Measurements from ENCODE around the gene CTSW.

CTSW gene

DNA sequence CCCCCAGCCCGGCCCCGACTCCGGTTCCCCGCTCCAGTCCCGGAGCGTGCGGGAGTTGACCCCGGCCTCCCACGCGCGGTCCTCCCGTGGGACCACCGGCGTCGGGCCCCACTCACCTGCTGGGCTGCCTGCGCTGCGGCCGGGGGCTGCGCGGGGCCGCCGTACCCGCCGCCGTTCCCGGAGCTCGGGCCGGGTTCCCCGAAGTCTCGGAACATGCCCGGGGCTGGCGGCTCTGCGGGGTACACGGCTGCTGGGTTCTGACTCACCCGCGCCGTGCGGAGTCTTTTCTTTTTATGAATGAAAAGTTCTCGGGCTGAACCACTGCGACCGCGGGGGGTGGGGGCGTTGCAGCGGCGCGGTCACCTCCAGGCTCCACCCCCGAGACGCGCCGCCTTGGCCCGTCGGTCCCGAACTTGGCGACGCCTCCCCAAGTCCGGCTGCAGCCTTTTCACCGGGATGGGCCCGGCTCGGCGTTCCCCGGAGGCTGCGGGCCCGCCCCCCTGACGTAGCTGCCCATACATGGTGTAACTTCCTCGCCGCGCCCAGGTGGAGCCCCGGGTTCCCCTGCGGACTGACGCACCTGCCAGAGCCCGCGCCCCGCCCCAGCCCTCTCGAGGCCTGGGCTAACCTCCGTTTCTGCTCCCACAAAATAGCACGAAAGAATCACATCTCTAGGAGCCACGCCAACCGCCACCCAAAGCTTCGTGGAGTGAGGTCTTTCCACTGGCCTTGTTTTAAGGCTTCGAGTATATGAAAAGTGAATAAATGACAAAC lies 20.7 kb downstream of the CTSW start, which contains the start of gene FOSL1 (continued):
- TF ChIP-seq, protein P1, sequence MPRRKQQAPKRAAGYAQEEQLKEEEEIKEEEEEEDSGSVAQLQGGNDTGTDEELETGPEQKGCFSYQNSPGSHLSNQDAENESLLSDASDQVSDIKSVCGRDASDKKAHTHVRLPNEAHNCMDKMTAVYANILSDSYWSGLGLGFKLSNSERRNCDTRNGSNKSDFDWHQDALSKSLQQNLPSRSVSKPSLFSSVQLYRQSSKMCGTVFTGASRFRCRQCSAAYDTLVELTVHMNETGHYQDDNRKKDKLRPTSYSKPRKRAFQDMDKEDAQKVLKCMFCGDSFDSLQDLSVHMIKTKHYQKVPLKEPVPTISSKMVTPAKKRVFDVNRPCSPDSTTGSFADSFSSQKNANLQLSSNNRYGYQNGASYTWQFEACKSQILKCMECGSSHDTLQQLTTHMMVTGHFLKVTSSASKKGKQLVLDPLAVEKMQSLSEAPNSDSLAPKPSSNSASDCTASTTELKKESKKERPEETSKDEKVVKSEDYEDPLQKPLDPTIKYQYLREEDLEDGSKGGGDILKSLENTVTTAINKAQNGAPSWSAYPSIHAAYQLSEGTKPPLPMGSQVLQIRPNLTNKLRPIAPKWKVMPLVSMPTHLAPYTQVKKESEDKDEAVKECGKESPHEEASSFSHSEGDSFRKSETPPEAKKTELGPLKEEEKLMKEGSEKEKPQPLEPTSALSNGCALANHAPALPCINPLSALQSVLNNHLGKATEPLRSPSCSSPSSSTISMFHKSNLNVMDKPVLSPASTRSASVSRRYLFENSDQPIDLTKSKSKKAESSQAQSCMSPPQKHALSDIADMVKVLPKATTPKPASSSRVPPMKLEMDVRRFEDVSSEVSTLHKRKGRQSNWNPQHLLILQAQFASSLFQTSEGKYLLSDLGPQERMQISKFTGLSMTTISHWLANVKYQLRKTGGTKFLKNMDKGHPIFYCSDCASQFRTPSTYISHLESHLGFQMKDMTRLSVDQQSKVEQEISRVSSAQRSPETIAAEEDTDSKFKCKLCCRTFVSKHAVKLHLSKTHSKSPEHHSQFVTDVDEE (CRISPR knock-in tag; IDR thresholded peaks at IDR 0.05): no peak
- TF ChIP-seq RARB (CRISPR knock-in tag; IDR thresholded peaks at IDR 0.05) (no peak), ESRRG (CRISPR knock-in tag; IDR thresholded peaks at IDR 0.05) (no peak), ARNTL (CRISPR knock-in tag; IDR thresholded peaks at IDR 0.05; ENCODE audit: borderline replicate concordance, low read depth) (no peak), OSR1 (CRISPR knock-in tag; IDR thresholded peaks at IDR 0.05) (no peak), ZFP30 (CRISPR knock-in tag; IDR thresholded peaks at IDR 0.05) (no peak), TOX (CRISPR knock-in tag; IDR thresholded peaks at IDR 0.05; ENCODE audit: borderline replicate concordance) (no peak), ZC3H10 (CRISPR knock-in tag; IDR thresholded peaks at IDR 0.05) (no peak), PPARA (CRISPR knock-in tag; IDR thresholded peaks at IDR 0.05; ENCODE audit: borderline replicate concordance) (no peak)
- TF ChIP-seq, protein P2, sequence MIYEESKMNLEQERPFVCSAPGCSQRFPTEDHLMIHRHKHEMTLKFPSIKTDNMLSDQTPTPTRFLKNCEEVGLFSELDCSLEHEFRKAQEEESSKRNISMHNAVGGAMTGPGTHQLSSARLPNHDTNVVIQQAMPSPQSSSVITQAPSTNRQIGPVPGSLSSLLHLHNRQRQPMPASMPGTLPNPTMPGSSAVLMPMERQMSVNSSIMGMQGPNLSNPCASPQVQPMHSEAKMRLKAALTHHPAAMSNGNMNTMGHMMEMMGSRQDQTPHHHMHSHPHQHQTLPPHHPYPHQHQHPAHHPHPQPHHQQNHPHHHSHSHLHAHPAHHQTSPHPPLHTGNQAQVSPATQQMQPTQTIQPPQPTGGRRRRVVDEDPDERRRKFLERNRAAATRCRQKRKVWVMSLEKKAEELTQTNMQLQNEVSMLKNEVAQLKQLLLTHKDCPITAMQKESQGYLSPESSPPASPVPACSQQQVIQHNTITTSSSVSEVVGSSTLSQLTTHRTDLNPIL (CRISPR knock-in tag; IDR thresholded peaks at IDR 0.05; ENCODE audit: low read depth): no peak

DNA sequence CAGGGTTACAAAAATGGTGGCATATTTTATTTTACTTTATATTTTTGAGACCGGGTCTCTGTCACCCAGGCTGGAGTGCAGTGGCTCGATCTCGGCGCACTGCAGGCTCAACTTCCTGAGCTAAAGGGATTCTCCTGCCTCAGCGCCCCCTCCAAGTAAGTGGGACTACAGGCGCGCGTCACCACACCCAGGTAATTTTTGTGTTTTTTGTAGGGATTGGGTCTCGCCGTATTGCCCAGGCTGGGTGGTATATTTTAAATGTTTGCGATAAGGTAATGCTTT lies 21.2 kb downstream of the CTSW start:
- TF ChIP-seq OSR1 (CRISPR knock-in tag; IDR thresholded peaks at IDR 0.05) (no peak), BACH2 (CRISPR knock-in tag; IDR thresholded peaks at IDR 0.05; ENCODE audit: borderline replicate concordance) (no peak), TCF4 (CRISPR knock-in tag; IDR thresholded peaks at IDR 0.05; ENCODE audit: borderline replicate concordance) (no peak)
- TF ChIP-seq, protein P3, sequence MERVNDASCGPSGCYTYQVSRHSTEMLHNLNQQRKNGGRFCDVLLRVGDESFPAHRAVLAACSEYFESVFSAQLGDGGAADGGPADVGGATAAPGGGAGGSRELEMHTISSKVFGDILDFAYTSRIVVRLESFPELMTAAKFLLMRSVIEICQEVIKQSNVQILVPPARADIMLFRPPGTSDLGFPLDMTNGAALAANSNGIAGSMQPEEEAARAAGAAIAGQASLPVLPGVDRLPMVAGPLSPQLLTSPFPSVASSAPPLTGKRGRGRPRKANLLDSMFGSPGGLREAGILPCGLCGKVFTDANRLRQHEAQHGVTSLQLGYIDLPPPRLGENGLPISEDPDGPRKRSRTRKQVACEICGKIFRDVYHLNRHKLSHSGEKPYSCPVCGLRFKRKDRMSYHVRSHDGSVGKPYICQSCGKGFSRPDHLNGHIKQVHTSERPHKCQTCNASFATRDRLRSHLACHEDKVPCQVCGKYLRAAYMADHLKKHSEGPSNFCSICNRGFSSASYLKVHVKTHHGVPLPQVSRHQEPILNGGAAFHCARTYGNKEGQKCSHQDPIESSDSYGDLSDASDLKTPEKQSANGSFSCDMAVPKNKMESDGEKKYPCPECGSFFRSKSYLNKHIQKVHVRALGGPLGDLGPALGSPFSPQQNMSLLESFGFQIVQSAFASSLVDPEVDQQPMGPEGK (CRISPR knock-in tag; IDR thresholded peaks at IDR 0.05; ENCODE audit: borderline replicate concordance): no peak
- no peak for ATAC-seq

DNA sequence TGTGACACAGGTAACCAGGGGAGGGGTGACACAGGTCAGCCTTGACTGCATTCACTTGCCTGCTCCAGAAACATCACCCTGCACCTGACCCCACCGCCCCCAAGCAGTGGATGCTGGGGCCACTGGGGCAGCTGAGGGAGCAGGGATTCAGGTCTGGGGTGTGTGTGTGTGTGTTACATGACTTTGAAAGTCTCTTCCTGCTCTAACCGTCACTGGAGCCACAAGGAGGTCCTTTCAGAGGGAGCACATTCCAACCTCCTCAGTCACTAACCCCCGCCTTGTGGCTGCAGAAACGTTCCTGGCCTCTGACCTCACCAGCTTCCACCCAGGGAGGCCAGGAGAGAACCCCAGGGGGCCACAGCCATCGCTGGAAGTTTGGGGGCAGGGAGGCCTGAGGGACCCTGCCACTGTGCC lies 23.4 kb downstream of the CTSW start:
- peak; percentile 41 for ATAC-seq
- no peak for TF ChIP-seq ZFP3 (CRISPR knock-in tag; IDR thresholded peaks at IDR 0.05)
- TF ChIP-seq CSDC2 (CRISPR knock-in tag; IDR thresholded peaks at IDR 0.05): no peak
- TF ChIP-seq ZNF8 (CRISPR knock-in tag; IDR thresholded peaks at IDR 0.05): no peak
- no peak for TF ChIP-seq PPARA (CRISPR knock-in tag; IDR thresholded peaks at IDR 0.05; ENCODE audit: borderline replicate concordance)
- TF ChIP-seq ISL1 (CRISPR knock-in tag; IDR thresholded peaks at IDR 0.05): no peak
- TF ChIP-seq TCF4 (CRISPR knock-in tag; IDR thresholded peaks at IDR 0.05; ENCODE audit: borderline replicate concordance): no peak
- TF ChIP-seq ZC3H10 (CRISPR knock-in tag; IDR thresholded peaks at IDR 0.05): no peak
- TF ChIP-seq, protein P4, sequence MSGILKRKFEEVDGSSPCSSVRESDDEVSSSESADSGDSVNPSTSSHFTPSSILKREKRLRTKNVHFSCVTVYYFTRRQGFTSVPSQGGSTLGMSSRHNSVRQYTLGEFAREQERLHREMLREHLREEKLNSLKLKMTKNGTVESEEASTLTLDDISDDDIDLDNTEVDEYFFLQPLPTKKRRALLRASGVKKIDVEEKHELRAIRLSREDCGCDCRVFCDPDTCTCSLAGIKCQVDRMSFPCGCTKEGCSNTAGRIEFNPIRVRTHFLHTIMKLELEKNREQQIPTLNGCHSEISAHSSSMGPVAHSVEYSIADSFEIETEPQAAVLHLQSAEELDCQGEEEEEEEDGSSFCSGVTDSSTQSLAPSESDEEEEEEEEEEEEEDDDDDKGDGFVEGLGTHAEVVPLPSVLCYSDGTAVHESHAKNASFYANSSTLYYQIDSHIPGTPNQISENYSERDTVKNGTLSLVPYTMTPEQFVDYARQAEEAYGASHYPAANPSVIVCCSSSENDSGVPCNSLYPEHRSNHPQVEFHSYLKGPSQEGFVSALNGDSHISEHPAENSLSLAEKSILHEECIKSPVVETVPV (CRISPR knock-in tag; IDR thresholded peaks at IDR 0.05): no peak
- TF ChIP-seq, protein P3 (CRISPR knock-in tag; IDR thresholded peaks at IDR 0.05; ENCODE audit: borderline replicate concordance): no peak
- TF ChIP-seq RARB (CRISPR knock-in tag; IDR thresholded peaks at IDR 0.05): no peak
- TF ChIP-seq, protein P5, sequence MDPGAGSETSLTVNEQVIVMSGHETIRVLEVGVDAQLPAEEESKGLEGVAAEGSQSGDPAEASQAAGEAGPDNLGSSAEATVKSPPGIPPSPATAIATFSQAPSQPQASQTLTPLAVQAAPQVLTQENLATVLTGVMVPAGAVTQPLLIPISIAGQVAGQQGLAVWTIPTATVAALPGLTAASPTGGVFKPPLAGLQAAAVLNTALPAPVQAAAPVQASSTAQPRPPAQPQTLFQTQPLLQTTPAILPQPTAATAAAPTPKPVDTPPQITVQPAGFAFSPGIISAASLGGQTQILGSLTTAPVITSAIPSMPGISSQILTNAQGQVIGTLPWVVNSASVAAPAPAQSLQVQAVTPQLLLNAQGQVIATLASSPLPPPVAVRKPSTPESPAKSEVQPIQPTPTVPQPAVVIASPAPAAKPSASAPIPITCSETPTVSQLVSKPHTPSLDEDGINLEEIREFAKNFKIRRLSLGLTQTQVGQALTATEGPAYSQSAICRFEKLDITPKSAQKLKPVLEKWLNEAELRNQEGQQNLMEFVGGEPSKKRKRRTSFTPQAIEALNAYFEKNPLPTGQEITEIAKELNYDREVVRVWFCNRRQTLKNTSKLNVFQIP (CRISPR knock-in tag; IDR thresholded peaks at IDR 0.05; ENCODE audit: borderline replicate concordance, low read depth): no peak
- no peak for TF ChIP-seq ZNF70 (CRISPR knock-in tag; IDR thresholded peaks at IDR 0.05)
- no peak for TF ChIP-seq ZFP30 (CRISPR knock-in tag; IDR thresholded peaks at IDR 0.05)
- TF ChIP-seq, protein P1 (CRISPR knock-in tag; IDR thresholded peaks at IDR 0.05): no peak
- TF ChIP-seq SNAI2 (CRISPR knock-in tag; IDR thresholded peaks at IDR 0.05): no peak
- no peak for TF ChIP-seq TOX (CRISPR knock-in tag; IDR thresholded peaks at IDR 0.05; ENCODE audit: borderline replicate concordance)
- no peak for TF ChIP-seq ARNTL (CRISPR knock-in tag; IDR thresholded peaks at IDR 0.05; ENCODE audit: borderline replicate concordance, low read depth)
- no peak for TF ChIP-seq ESRRG (CRISPR knock-in tag; IDR thresholded peaks at IDR 0.05)

Data from SK-N-SH treated with all-trans-retinoic acid at 6 μM for 48 hours (cell line).